RWPE2 (cell line): ENCODE measurements around the gene DSCAM.
"Not testable (repeated sequence)": the region's sequence is repeated elsewhere in the genome, so short reads cannot be mapped to it uniquely, and the experiment has no call there.

Experiments used
- ATAC-seq: fragments of 200-7000 bp; cut with Tn5 transposase; 3 replicates; pipeline ENCODE4 v1.9.1; 2021; ENCODE audit warnings: low read depth
- DNase-seq: peaks from one replicate; pipeline ENCODE4 v3.0.0-alpha.2; 2020; ENCODE audit warnings: low spot score
- H3K27ac ChIP-seq: fragments of 450-650 bp; 2 replicates; pipeline ENCODE4 v1.5.1; 2017; ENCODE audit warnings: mild to moderate bottlenecking; ENCODE audit not compliant: poor library complexity, severe bottlenecking
- H3K27me3 ChIP-seq: fragments of 250-450 bp; sonication (Bioruptor Pico); 2 replicates; pipeline ENCODE4 v1.5.1; 2021; ENCODE audit warnings: mild to moderate bottlenecking, moderate library complexity; ENCODE audit not compliant: insufficient read depth, poor library complexity, severe bottlenecking
- H3K36me3 ChIP-seq: fragments of 250-450 bp; sonication (Bioruptor Pico); 2 replicates; pipeline ENCODE4 v1.5.1; 2020; ENCODE audit warnings: low read depth, mild to moderate bottlenecking, moderate library complexity
- H3K4me1 ChIP-seq: fragments of 250-450 bp; sonication (Bioruptor Pico); 2 replicates; pipeline ENCODE4 v1.5.1; 2021; ENCODE audit warnings: mild to moderate bottlenecking, moderate library complexity; ENCODE audit not compliant: insufficient read depth, poor library complexity, severe bottlenecking
- H3K4me3 ChIP-seq: fragments of 250-450 bp; sonication (Bioruptor Pico); 2 replicates; pipeline ENCODE4 v1.5.1; 2021; ENCODE audit warnings: mild to moderate bottlenecking, moderate library complexity; ENCODE audit not compliant: severe bottlenecking
- H3K9me3 ChIP-seq: fragments of 250-450 bp; sonication (Bioruptor Pico); 2 replicates; pipeline ENCODE4 v1.5.1; 2021; ENCODE audit warnings: mild to moderate bottlenecking, moderate library complexity; ENCODE audit not compliant: severe bottlenecking
- TF ChIP-seq, protein P1 (sequence below): fragments of 450-650 bp; IDR thresholded peaks from one replicate; pipeline ENCODE4 v1.5.1; 2017; ENCODE audit warnings: mild to moderate bottlenecking, moderate library complexity; ENCODE audit not compliant: poor library complexity, severe bottlenecking

Gene DSCAM

DNA sequence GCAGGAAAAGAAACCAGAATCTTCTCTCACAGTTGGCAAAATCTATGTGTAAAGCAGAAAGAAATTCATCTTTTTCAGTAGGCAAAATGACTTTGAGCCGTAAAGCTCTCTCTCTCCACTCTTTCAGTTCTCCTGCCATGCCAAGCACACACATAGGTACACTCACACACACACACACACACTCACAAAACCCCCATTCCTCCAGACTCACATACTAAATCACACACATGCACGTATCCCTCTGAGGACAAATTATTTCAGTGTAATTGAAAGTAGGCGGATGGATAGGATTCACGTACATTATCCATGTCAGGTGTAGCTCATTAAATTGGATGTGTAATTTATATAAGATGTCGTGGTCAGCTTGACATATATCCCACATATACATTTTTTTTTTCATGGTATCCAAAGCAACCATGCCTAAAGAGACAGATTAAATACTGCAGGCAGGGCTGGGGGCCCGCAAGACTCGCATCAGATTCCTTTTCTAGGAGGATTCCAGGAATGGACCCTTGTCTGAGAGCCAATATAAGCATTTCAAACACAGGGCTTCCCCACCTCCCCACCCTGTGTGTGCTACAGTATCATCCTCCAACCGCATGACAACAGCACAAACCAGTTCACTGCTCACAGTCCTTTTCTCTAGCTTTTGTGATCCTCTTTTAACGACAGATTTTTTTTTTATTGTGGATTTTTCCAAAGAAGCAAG, 658.9 kb downstream of the DSCAM start:
- no peaks in the 10 kb centered on the region for H3K27me3 ChIP-seq
- DNase-seq (no peak), ATAC-seq (no peak)
- H3K27ac ChIP-seq = no peak overlapping the region
- H3K9me3 ChIP-seq = no peaks in the 10 kb centered on the region
- H3K4me3 ChIP-seq = no peak overlapping the region
- TF ChIP-seq, protein P1, sequence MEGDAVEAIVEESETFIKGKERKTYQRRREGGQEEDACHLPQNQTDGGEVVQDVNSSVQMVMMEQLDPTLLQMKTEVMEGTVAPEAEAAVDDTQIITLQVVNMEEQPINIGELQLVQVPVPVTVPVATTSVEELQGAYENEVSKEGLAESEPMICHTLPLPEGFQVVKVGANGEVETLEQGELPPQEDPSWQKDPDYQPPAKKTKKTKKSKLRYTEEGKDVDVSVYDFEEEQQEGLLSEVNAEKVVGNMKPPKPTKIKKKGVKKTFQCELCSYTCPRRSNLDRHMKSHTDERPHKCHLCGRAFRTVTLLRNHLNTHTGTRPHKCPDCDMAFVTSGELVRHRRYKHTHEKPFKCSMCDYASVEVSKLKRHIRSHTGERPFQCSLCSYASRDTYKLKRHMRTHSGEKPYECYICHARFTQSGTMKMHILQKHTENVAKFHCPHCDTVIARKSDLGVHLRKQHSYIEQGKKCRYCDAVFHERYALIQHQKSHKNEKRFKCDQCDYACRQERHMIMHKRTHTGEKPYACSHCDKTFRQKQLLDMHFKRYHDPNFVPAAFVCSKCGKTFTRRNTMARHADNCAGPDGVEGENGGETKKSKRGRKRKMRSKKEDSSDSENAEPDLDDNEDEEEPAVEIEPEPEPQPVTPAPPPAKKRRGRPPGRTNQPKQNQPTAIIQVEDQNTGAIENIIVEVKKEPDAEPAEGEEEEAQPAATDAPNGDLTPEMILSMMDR = no peak
- no peaks in the 10 kb centered on the region for H3K36me3 ChIP-seq
- no peaks in the 10 kb centered on the region for H3K4me1 ChIP-seq

DNA sequence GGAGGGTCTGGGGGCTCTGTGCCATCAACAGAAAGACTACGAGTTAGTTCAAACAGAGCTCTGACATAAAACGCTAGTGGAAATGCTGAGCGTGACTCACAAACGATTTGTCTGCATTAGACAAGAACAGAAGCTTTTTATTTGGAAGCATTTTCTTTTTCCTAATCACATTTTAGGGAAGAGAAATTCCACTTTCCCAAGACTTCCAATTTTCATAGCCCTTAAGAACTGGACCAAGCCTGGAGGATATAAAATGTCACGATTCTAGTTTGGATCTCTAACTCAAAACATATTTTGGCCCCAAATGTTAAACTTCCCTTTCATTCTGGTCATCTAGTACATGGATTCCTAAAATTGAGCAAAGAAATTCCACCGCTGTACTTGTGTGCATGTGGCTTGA, 659.7 kb downstream of the DSCAM start:
- no peaks in the 10 kb centered on the region for H3K36me3 ChIP-seq
- ATAC-seq (no peak), DNase-seq (no peak)
- H3K9me3 ChIP-seq = no peaks in the 10 kb centered on the region
- H3K4me1 ChIP-seq = no peaks in the 10 kb centered on the region
- H3K27ac ChIP-seq = no peak overlapping the region
- H3K4me3 ChIP-seq = no peak overlapping the region
- no peaks in the 10 kb centered on the region for H3K27me3 ChIP-seq
- TF ChIP-seq, protein P1 = no peak

DNA sequence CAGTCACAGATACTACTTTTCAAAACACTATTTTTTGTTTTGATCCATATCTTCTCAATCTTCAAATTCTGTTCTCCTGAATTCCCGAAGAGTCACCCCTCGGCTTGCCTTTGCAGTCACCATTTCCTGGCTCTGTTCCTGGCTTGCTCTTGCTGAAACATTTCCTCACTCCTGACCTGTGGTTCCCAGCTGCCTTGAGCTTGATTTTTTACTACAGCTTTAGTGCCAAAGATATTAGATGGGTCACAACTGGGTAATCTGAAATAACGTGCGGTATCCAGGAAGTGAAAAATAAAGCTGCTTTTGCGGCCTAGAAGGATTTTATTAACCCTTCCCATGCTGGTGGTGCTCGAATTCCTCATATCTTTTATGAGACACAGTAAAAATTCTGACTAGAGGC, 660.9 kb downstream of the DSCAM start:
- TF ChIP-seq, protein P1 = no peak
- ATAC-seq (no peak), DNase-seq (no peak)
- H3K4me3 ChIP-seq = no peak overlapping the region
- H3K27me3 ChIP-seq = no peaks in the 10 kb centered on the region
- H3K9me3 ChIP-seq = no peaks in the 10 kb centered on the region
- no peaks in the 10 kb centered on the region for H3K36me3 ChIP-seq
- no peak overlapping the region for H3K27ac ChIP-seq
- no peaks in the 10 kb centered on the region for H3K4me1 ChIP-seq

DNA sequence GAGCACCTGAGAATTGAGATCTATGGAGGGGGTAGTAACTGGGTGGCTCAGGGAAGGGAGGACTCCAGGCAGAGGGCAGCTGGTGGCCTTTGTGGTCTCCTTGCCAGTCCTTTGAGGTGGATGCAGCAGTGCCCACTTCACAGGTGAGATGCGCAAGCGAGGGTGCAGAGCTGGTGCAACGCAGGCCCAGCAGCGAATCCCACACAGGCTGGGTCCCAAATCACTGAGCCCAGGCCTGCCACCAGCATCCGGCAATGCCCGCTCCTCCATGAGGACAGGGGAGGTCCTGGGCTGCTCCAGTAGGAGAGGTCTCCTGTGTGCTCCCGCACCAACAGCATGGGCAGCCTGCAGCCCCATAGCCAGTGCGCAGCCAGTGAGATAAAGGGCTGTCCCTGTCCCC, 661.8 kb downstream of the DSCAM start:
- H3K27me3 ChIP-seq = no peaks in the 10 kb centered on the region
- DNase-seq = no peak
- TF ChIP-seq, protein P1 = no peak
- no peaks in the 10 kb centered on the region for H3K4me1 ChIP-seq
- no peak overlapping the region for H3K27ac ChIP-seq
- H3K36me3 ChIP-seq = no peaks in the 10 kb centered on the region
- ATAC-seq = no peak
- H3K4me3 ChIP-seq = no peak overlapping the region
- no peaks in the 10 kb centered on the region for H3K9me3 ChIP-seq

DNA sequence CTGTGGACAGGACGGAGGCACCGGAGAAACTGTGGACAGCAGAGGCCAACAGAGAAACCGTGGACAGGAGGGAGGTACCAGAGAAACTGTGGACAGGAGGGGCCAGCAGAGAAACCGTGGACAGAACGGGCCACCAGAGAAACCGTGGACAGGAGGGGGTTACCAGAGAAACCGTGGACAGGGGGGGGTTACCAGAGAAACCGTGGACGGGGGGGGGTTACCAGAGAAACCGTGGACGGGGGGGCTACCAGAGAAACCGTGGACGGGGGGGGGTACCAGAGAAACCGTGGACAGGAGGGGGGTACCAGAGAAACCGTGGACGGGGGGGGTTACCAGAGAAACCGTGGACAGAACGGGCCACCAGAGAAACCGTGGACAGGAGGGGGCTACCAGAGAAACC, 664.5 kb downstream of the DSCAM start:
- H3K36me3 ChIP-seq, DNase-seq, H3K4me3 ChIP-seq, H3K4me1 ChIP-seq, ATAC-seq, H3K9me3 ChIP-seq, H3K27ac ChIP-seq, H3K27me3 ChIP-seq: not testable (repeated sequence)
